Peyer's patch (tissue), 4 donors: ENCODE measurements around the gene PPP1R13B.

ENCODE experiments used
- POLR2A ChIP-seq, 2 donors: fragments of 450-650 bp; IDR thresholded peaks; one replicate each; pipeline ENCODE4 v1.5.1; 2017; ENCODE audit warnings: antibody characterized with exemption in 2 of 2, mild to moderate bottlenecking in 2 of 2, moderate library complexity in 2 of 2
- TF ChIP-seq, protein P1 (sequence below), 6 experiments: fragments of 450-650 bp in 4 of 6; fragments of 200-600 bp in 2 of 6; sonication (generic) in 1 of 6; IDR thresholded peaks; one replicate each; pipeline ENCODE4 v1.5.1; 2017 to 2019; ENCODE audit warnings: antibody characterized with exemption in 6 of 6, mild to moderate bottlenecking in 3 of 6, moderate library complexity in 1 of 6

DNA sequence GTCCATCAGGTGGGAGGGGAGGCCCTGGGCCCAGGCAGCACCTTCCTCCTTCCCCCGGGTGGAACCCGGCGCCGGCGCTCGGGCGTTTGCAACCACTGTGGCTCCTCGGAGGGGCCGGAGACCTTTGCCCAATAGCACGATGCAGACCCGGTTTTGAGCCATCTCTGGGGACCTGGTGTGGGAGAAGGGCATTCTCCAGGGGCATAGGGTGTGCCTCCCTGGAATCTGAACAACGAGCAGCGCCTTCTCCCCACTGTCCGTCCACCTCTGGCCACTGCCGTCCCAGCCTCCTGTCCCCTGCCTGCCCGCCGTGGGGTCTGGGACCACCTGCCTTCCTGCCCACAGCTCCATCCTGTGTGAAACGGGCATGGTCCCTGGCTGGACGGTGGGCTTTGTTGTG lies 119.2 kb downstream of the PPP1R13B start:
- TF ChIP-seq, protein P1, sequence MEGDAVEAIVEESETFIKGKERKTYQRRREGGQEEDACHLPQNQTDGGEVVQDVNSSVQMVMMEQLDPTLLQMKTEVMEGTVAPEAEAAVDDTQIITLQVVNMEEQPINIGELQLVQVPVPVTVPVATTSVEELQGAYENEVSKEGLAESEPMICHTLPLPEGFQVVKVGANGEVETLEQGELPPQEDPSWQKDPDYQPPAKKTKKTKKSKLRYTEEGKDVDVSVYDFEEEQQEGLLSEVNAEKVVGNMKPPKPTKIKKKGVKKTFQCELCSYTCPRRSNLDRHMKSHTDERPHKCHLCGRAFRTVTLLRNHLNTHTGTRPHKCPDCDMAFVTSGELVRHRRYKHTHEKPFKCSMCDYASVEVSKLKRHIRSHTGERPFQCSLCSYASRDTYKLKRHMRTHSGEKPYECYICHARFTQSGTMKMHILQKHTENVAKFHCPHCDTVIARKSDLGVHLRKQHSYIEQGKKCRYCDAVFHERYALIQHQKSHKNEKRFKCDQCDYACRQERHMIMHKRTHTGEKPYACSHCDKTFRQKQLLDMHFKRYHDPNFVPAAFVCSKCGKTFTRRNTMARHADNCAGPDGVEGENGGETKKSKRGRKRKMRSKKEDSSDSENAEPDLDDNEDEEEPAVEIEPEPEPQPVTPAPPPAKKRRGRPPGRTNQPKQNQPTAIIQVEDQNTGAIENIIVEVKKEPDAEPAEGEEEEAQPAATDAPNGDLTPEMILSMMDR (IDR thresholded peaks at IDR 0.05): no peak
- no peak for TF ChIP-seq POLR2A (IDR thresholded peaks at IDR 0.05)
